ENCODE results near the gene C16orf96.

DNA sequence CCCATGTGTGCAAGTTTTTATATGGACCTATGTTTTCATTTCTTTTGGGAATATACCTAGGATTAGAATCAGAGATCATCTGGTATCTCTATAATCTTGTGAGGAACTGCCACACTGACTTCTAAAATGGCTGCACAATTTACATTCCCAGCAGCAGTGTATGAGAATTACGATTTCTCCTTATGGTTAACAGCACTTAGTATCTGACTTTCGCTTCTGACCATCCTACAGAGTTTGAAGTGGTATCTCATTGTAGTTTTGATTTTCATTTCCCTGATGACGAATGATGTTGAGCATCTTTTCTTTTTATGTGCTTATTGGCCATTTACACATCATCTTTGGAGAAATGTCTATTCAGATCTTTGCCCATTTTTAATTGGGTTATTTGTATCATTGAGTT is 10.0 kb downstream of the C16orf96 start:
- TF ChIP-seq POLR2A (IDR thresholded peaks at IDR 0.05; ENCODE audit: low read length) = no peak
- TF ChIP-seq CEBPB (IDR thresholded peaks at IDR 0.05) = no peak

Data from A549 (cell line).